ENCODE measurements around the gene OLFM1.
"Not testable (repeated sequence)": the region's sequence is repeated elsewhere in the genome, so short reads cannot be mapped to it uniquely, and the experiment has no call there.

Gene OLFM1

GRCh38 chr9:135060461-135061116 is 26.9 kb upstream of the OLFM1 start:
- no peak for DNase-seq (ENCODE audit: low spot score)

- DNase-seq (ENCODE audit: low spot score): no peak
Measured at GRCh38 chr9:135061441-135061840, 26.0 kb upstream of the OLFM1 start.

- no peak for DNase-seq (ENCODE audit: low spot score)
Measured at GRCh38 chr9:135062254-135062653, 25.2 kb upstream of the OLFM1 start.

GRCh38 chr9:135063466-135063865 is 24.0 kb upstream of the OLFM1 start:
- DNase-seq (ENCODE audit: low spot score): not testable (repeated sequence)

- DNase-seq (ENCODE audit: low spot score): not testable (repeated sequence)
Measured at GRCh38 chr9:135063888-135064287, 23.6 kb upstream of the OLFM1 start.

GRCh38 chr9:135065151-135065550 is 22.3 kb upstream of the OLFM1 start:
- DNase-seq (ENCODE audit: low spot score): no peak

GRCh38 chr9:135065804-135066203 is 21.7 kb upstream of the OLFM1 start:
- DNase-seq (ENCODE audit: low spot score): no peak

GRCh38 chr9:135066291-135066690 is 21.2 kb upstream of the OLFM1 start:
- no peak for DNase-seq (ENCODE audit: low spot score)

- DNase-seq (ENCODE audit: low spot score): no peak
Measured at GRCh38 chr9:135067096-135067710, 20.3 kb upstream of the OLFM1 start.

- no peak for DNase-seq (ENCODE audit: low spot score)
Measured at GRCh38 chr9:135068776-135069415, 18.6 kb upstream of the OLFM1 start.

GRCh38 chr9:135069558-135070197 is 17.8 kb upstream of the OLFM1 start:
- no peak for DNase-seq (ENCODE audit: low spot score)

GRCh38 chr9:135070198-135070951 is 17.1 kb upstream of the OLFM1 start:
- DNase-seq (ENCODE audit: low spot score): no peak

- no peak for DNase-seq (ENCODE audit: low spot score)
Measured at GRCh38 chr9:135070964-135071735, 16.3 kb upstream of the OLFM1 start.

- no peak for DNase-seq (ENCODE audit: low spot score)
Measured at GRCh38 chr9:135073081-135073740, 14.3 kb upstream of the OLFM1 start.

GRCh38 chr9:135073741-135074305 is 13.6 kb upstream of the OLFM1 start:
- DNase-seq (ENCODE audit: low spot score): no peak

- DNase-seq (ENCODE audit: low spot score): no peak
Measured at GRCh38 chr9:135074354-135075233, 12.9 kb upstream of the OLFM1 start.

GRCh38 chr9:135075234-135076142 is 12.0 kb upstream of the OLFM1 start:
- DNase-seq (ENCODE audit: low spot score): peak; percentile 20

GRCh38 chr9:135076143-135076875 is 11.2 kb upstream of the OLFM1 start:
- DNase-seq (ENCODE audit: low spot score): no peak

All from pons (tissue), 1 donor.